Mucosa of descending colon (tissue), 3 donors: ENCODE results near the gene VEPH1. TPM values are rescaled to one million over a fixed set of nuclear protein-coding genes. Genes with fewer than 3 reads are reported as not detected.
"Not testable (repeated sequence)": the region's sequence is repeated elsewhere in the genome, so short reads cannot be mapped to it uniquely, and the experiment has no call there.

Experiments used
- ATAC-seq: fragments of 200-7000 bp; cut with Tn5 transposase; one replicate; pipeline ENCODE4 v1.9.1; 2020; ENCODE audit warnings: mild to moderate bottlenecking, moderate library complexity
- DNase-seq, 3 donors: peaks; one replicate each; pipeline ENCODE4 v3.0.0-alpha.2; 2020
- H3K36me3 ChIP-seq: fragments of 200-600 bp; one replicate; pipeline ENCODE4 v1.8.0; 2021; ENCODE audit warnings: low read depth, mild to moderate bottlenecking
- H3K4me1 ChIP-seq: fragments of 200-600 bp; one replicate; pipeline ENCODE4 v1.8.0; 2021; ENCODE audit warnings: low read depth, mild to moderate bottlenecking
- H3K4me3 ChIP-seq: fragments of 200-600 bp; one replicate; pipeline ENCODE4 v1.8.0; 2021; ENCODE audit warnings: mild to moderate bottlenecking
- H3K9me3 ChIP-seq: fragments of 200-600 bp; one replicate; pipeline ENCODE4 v1.8.0; 2021; ENCODE audit warnings: mild to moderate bottlenecking
- intact Hi-C, 2 donors: fragments of 100-400 bp; cut with DNase I in 1 of 2; cut with micrococcal nuclease in 1 of 2; formaldehyde crosslinking; loops; one replicate each; pipeline versions ENCODE4 v1.11.0 to v1.11.1; 2022; cut with DNase I, micrococcal nuclease
- total RNA-seq, 3 donors: library from RNA; stranded (reverse); fragmentation: NEBNext Ultra II Directional in 2 of 3; extraction: Animal tissue kit (Norgen Biotek cat#: 25700) in 2 of 3; gene quantifications; one replicate each; pipeline versions ENCODE4 v1.2.1 to v1.2.4, GENCODE V29; 2021 to 2023
- TF ChIP-seq, protein P1 (sequence below): fragments of 200-600 bp; IDR thresholded peaks from one replicate; pipeline ENCODE4 v1.8.0; 2022; ENCODE audit warnings: antibody characterized with exemption, mild to moderate bottlenecking
- donor health status: DM: no; HTN: no; CAD: no; lungs with moderate emphysema.
- donor health status: DM: no; HTN: no; CAD: no.
- donor health status: DM: no; HTN: yes; CAD: no.

The VEPH1 gene
- total RNA-seq, 3 donors from 2014 or later, result 1.5 to 6.3 (median 4.8) TPM

DNA sequence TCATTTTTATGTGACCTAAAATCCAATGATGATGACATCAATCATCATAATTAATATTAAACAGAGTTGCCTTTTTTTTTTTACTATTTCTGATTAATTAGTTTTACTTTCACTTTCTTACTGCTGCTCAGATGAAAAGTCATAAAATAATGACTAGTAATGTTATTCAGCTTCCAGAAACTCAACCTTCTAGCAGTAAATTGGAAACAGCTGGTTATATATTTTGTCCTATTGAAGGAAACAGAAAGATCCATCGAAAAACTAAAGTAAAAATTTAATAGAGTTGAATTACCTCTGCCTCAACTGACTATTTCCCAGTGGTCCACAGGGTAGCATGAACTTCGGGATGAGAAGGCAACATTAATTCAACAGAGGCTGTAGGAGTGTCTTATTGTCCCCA, 173.7 kb downstream of the VEPH1 start:
- H3K9me3 ChIP-seq, result no peaks in the 10 kb centered on the region
- H3K4me1 ChIP-seq, result no peaks in the 10 kb centered on the region
- intact Hi-C loops, result no loop called here
- DNase-seq, result no peak
- ATAC-seq, result no peak
- no peaks in the 10 kb centered on the region for H3K36me3 ChIP-seq
- no peak overlapping the region for H3K4me3 ChIP-seq
- TF ChIP-seq, protein P1, sequence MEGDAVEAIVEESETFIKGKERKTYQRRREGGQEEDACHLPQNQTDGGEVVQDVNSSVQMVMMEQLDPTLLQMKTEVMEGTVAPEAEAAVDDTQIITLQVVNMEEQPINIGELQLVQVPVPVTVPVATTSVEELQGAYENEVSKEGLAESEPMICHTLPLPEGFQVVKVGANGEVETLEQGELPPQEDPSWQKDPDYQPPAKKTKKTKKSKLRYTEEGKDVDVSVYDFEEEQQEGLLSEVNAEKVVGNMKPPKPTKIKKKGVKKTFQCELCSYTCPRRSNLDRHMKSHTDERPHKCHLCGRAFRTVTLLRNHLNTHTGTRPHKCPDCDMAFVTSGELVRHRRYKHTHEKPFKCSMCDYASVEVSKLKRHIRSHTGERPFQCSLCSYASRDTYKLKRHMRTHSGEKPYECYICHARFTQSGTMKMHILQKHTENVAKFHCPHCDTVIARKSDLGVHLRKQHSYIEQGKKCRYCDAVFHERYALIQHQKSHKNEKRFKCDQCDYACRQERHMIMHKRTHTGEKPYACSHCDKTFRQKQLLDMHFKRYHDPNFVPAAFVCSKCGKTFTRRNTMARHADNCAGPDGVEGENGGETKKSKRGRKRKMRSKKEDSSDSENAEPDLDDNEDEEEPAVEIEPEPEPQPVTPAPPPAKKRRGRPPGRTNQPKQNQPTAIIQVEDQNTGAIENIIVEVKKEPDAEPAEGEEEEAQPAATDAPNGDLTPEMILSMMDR, result no peak

DNA sequence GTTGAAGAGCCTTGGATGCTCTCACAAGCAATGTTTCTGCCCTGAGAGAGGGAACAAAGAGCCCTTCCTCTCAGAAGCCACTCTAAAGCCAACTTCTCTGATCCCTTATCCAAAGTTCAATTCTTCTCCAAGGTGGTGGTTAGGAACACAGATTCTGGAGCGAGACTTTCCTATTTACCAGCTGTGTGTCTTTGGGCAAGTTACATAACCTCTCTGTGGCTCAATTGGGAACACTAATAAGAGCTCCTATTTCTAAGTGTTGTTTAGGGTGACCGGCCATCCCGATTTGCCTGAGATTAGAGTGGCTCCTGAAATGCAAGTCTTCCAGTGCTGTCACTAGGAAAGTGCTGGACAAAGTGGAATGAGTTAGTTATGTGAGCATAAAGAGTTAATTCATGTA, 175.4 kb downstream of the VEPH1 start:
- ATAC-seq, result no peak

DNA sequence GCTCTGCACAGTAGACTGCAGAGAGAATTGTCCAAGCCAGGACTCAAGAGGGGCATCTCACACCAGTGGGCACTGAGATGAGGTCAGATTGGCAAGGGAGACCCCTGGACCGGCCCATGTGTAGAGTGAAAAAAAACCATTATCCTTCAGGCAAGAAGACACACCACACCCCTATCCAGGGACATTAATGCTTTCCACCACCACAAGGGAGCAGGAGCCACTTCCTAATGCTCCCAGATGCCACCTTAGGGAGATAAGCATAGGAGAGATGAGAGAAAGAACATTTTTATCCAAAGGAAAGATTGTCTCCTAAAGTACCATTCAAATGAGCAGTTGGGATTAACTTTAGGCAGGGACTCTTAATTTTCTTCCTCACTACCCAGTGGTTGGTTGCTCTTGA, 176.2 kb downstream of the VEPH1 start:
- Histone ChIP-seq H3K4me1 (no peaks in the 10 kb centered on the region), H3K4me3 (no peak overlapping the region), H3K36me3 (no peaks in the 10 kb centered on the region), H3K9me3 (no peaks in the 10 kb centered on the region)
- TF ChIP-seq, protein P1, result no peak
- ATAC-seq, result no peak
- DNase-seq, result no peak
- intact Hi-C loops, result no loop called here

More for the DNA sequence above, 175.4 kb downstream of the VEPH1 start:
- DNase-seq, result no peak
- intact Hi-C loops, result no loop called here
- no peak overlapping the region for H3K4me3 ChIP-seq
- no peaks in the 10 kb centered on the region for H3K36me3 ChIP-seq
- TF ChIP-seq, protein P1, result no peak
- H3K9me3 ChIP-seq, result no peaks in the 10 kb centered on the region
- H3K4me1 ChIP-seq, result no peaks in the 10 kb centered on the region

- H3K4me3 ChIP-seq, H3K4me1 ChIP-seq, ATAC-seq, intact Hi-C loops, DNase-seq, H3K9me3 ChIP-seq, H3K36me3 ChIP-seq: not testable (repeated sequence)
Measured at GRCh38 chr3:157324869-157325268, 178.3 kb downstream of the VEPH1 start.

DNA sequence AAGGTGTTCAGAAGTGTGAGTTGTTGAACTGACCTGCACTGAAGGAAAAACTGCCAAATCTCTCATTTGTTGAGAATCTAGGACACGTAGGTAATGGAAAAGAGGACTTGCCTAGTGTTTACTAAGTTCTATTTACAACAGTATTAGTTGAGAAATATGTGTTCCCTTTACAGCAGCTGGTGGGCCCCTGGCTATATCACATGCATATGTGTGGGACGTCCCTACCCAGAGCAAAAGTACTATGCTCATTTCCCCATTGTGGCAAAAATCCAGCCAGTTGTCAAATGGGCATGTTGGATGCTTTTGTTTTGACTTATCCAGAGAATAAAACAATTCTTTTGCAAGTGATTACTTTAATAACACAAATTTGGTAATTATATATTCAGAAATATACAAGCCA, 179.9 kb downstream of the VEPH1 start:
- H3K9me3 ChIP-seq, result no peaks in the 10 kb centered on the region
- TF ChIP-seq, protein P1, result no peak
- intact Hi-C loops, result no loop called here

DNA sequence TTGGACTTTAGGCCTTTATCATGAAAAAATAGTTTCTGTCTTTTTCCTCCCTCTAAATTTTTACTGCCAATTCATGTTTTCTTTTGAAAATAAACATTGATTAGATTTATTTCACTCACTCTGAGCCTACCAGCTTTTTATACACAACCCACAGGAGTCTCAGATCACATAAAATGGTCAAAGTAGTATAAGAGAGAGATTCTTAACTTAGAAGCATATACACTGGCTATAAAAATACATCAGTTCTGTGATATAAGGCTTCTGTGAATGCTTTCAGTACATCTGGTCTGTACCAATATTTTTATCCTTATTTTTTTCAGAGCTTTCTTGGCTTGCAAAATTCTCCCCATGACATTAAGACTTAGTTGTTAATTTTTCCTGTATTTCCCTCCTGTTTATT, 183.5 kb downstream of the VEPH1 start:
- DNase-seq (no peak), ATAC-seq (no peak)
- Histone ChIP-seq H3K9me3 (no peaks in the 10 kb centered on the region), H3K4me3 (no peak overlapping the region), H3K4me1 (no peaks in the 10 kb centered on the region), H3K36me3 (no peaks in the 10 kb centered on the region)
- intact Hi-C loops, result no loop called here
- TF ChIP-seq, protein P1, result no peak

More for the DNA sequence above, 179.9 kb downstream of the VEPH1 start:
- ATAC-seq, result no peak
- H3K36me3 ChIP-seq, result no peaks in the 10 kb centered on the region
- DNase-seq, result no peak
- no peaks in the 10 kb centered on the region for H3K4me1 ChIP-seq
- no peak overlapping the region for H3K4me3 ChIP-seq
